Measurements from ENCODE around the gene ZNF575. TPM values are rescaled to one million over a fixed set of nuclear protein-coding genes. Genes with fewer than 3 reads are reported as not detected.
"Not testable (repeated sequence)": the region's sequence is repeated elsewhere in the genome, so short reads cannot be mapped to it uniquely, and the experiment has no call there.

Gene ZNF575
- total RNA-seq, 1 donor from 2014 or later: not detected

- no peaks in the 10 kb centered on the region for H3K27me3 ChIP-seq (ENCODE audit: control insufficient read depth, insufficient read depth, low read length)
- no peak for FAIRE-seq
- no peak for DNase-seq (ENCODE audit: low read depth)
- H3K36me3 ChIP-seq (ENCODE audit: control insufficient read depth, insufficient read depth, low read length): peaks cover 18% of the 10 kb centered on the region
- no peak overlapping the region for H3K4me3 ChIP-seq (ENCODE audit: low read depth, low read length)
- TF ChIP-seq CTCF (IDR thresholded peaks at IDR 0.05; ENCODE audit: insufficient read depth, low read length, severe bottlenecking): no peak
Observed at GRCh38 chr19:43505186-43505456, 27.9 kb upstream of the ZNF575 start.

GRCh38 chr19:43505941-43506340, 27.0 kb upstream of the ZNF575 start:
- DNase-seq (ENCODE audit: low read depth) (no peak), FAIRE-seq (no peak)
- TF ChIP-seq CTCF (IDR thresholded peaks at IDR 0.05; ENCODE audit: insufficient read depth, low read length, severe bottlenecking): no peak
- peaks cover 22% of the 10 kb centered on the region for H3K36me3 ChIP-seq (ENCODE audit: control insufficient read depth, insufficient read depth, low read length)
- no peak overlapping the region for H3K4me3 ChIP-seq (ENCODE audit: low read depth, low read length)
- no peaks in the 10 kb centered on the region for H3K27me3 ChIP-seq (ENCODE audit: control insufficient read depth, insufficient read depth, low read length)

GRCh38 chr19:43506629-43507028, 26.4 kb upstream of the ZNF575 start:
- no peaks in the 10 kb centered on the region for H3K27me3 ChIP-seq (ENCODE audit: control insufficient read depth, insufficient read depth, low read length)

GRCh38 chr19:43507880-43508279, 25.1 kb upstream of the ZNF575 start:
- DNase-seq (ENCODE audit: low read depth) (no peak), FAIRE-seq (no peak)
- no peak for TF ChIP-seq CTCF (IDR thresholded peaks at IDR 0.05; ENCODE audit: insufficient read depth, low read length, severe bottlenecking)
- Histone ChIP-seq H3K36me3 (ENCODE audit: control insufficient read depth, insufficient read depth, low read length) (peaks cover 17% of the 10 kb centered on the region), H3K27me3 (ENCODE audit: control insufficient read depth, insufficient read depth, low read length) (no peaks in the 10 kb centered on the region), H3K4me3 (ENCODE audit: low read depth, low read length) (no peak overlapping the region)

More at GRCh38 chr19:43506629-43507028, 26.4 kb upstream of the ZNF575 start:
- Histone ChIP-seq H3K36me3 (ENCODE audit: control insufficient read depth, insufficient read depth, low read length) (peaks cover 22% of the 10 kb centered on the region), H3K4me3 (ENCODE audit: low read depth, low read length) (no peak overlapping the region)
- no peak for DNase-seq (ENCODE audit: low read depth)
- no peak for TF ChIP-seq CTCF (IDR thresholded peaks at IDR 0.05; ENCODE audit: insufficient read depth, low read length, severe bottlenecking)
- no peak for FAIRE-seq

- no peaks in the 10 kb centered on the region for H3K27me3 ChIP-seq (ENCODE audit: control insufficient read depth, insufficient read depth, low read length)
- TF ChIP-seq CTCF (IDR thresholded peaks at IDR 0.05; ENCODE audit: insufficient read depth, low read length, severe bottlenecking): no peak
- H3K4me3 ChIP-seq (ENCODE audit: low read depth, low read length): no peak overlapping the region
- peaks cover 17% of the 10 kb centered on the region for H3K36me3 ChIP-seq (ENCODE audit: control insufficient read depth, insufficient read depth, low read length)
- FAIRE-seq (no peak), DNase-seq (ENCODE audit: low read depth) (no peak)
Observed at GRCh38 chr19:43510713-43511112, 22.3 kb upstream of the ZNF575 start.

- no peak for FAIRE-seq
- peaks cover 17% of the 10 kb centered on the region for H3K36me3 ChIP-seq (ENCODE audit: control insufficient read depth, insufficient read depth, low read length)
Observed at GRCh38 chr19:43511324-43511723, 21.7 kb upstream of the ZNF575 start.

GRCh38 chr19:43512399-43512798, 20.6 kb upstream of the ZNF575 start:
- not testable (repeated sequence) for H3K27me3 ChIP-seq (ENCODE audit: control insufficient read depth, insufficient read depth, low read length); DNase-seq (ENCODE audit: low read depth); H3K4me3 ChIP-seq (ENCODE audit: low read depth, low read length); FAIRE-seq
- H3K36me3 ChIP-seq (ENCODE audit: control insufficient read depth, insufficient read depth, low read length): peaks cover 17% of the 10 kb centered on the region

More at GRCh38 chr19:43511324-43511723, 21.7 kb upstream of the ZNF575 start:
- DNase-seq (ENCODE audit: low read depth): no peak
- no peak overlapping the region for H3K4me3 ChIP-seq (ENCODE audit: low read depth, low read length)
- H3K27me3 ChIP-seq (ENCODE audit: control insufficient read depth, insufficient read depth, low read length): no peaks in the 10 kb centered on the region
- TF ChIP-seq CTCF (IDR thresholded peaks at IDR 0.05; ENCODE audit: insufficient read depth, low read length, severe bottlenecking): no peak
